GM23338 (cell line): ENCODE measurements around the gene ANAPC2. TPM values are rescaled to one million over a fixed set of nuclear protein-coding genes. Genes with fewer than 3 reads are reported as not detected.

Source experiments
- ATAC-seq: fragments of 200-7000 bp; cut with Tn5 transposase; 3 replicates; pipeline ENCODE4 v1.9.1; 2020
- DNase-seq: peaks from one replicate; pipeline ENCODE4 v3.0.0-alpha.2; 2015; ENCODE audit warnings: low spot score
- H2AFZ ChIP-seq: fragments of 200-600 bp; sonication (generic); 2 replicates; pipeline ENCODE4 v1.8.0; 2016; ENCODE audit warnings: antibody characterized with exemption, mild to moderate bottlenecking, moderate library complexity
- H3F3A ChIP-seq: fragments of 200-600 bp; sonication (generic); replicated peaks from 2 replicates; pipeline ENCODE4 v1.8.0; 2017; ENCODE audit warnings: antibody characterized with exemption, mixed run types, low read depth
- H3K27ac ChIP-seq: fragments of 200-600 bp; sonication (generic); 2 replicates; pipeline ENCODE4 v1.6.1; 2016; ENCODE audit warnings: low read depth
- H3K27me3 ChIP-seq: fragments of 200-600 bp; sonication (generic); 2 replicates; pipeline ENCODE4 v1.8.0; 2016; ENCODE audit warnings: mild to moderate bottlenecking, mixed run types, moderate library complexity; ENCODE audit not compliant: insufficient read depth
- H3K36me3 ChIP-seq: fragments of 200-600 bp; sonication (generic); 2 replicates; pipeline ENCODE4 v1.8.0; 2016; ENCODE audit warnings: mild to moderate bottlenecking; ENCODE audit not compliant: insufficient read depth
- H3K4me1 ChIP-seq: fragments of 200-600 bp; sonication (generic); 2 replicates; pipeline ENCODE4 v1.8.0; 2016; ENCODE audit warnings: mild to moderate bottlenecking, moderate library complexity; ENCODE audit not compliant: insufficient read depth
- H3K4me2 ChIP-seq: fragments of 200-600 bp; sonication (generic); 2 replicates; pipeline ENCODE4 v1.7.1; 2017; ENCODE audit warnings: mixed run types
- H3K4me3 ChIP-seq: fragments of 200-600 bp; sonication (generic); 2 replicates; pipeline ENCODE4 v1.6.1; 2016; ENCODE audit warnings: mixed run types
- H3K79me2 ChIP-seq: fragments of 200-600 bp; sonication (generic); replicated peaks from 2 replicates; pipeline ENCODE4 v1.8.0; 2017; ENCODE audit warnings: mild to moderate bottlenecking; ENCODE audit not compliant: insufficient read depth
- H3K9me2 ChIP-seq: fragments of 200-600 bp; sonication (generic); 2 replicates; pipeline ENCODE4 v1.8.0; 2017; ENCODE audit not compliant: insufficient read depth
- H4K20me1 ChIP-seq: fragments of 200-600 bp; sonication (generic); replicated peaks from 2 replicates; pipeline ENCODE4 v1.8.0; 2017; ENCODE audit warnings: mild to moderate bottlenecking; ENCODE audit not compliant: insufficient read depth
- H3K27ac Mint-ChIP-seq: 2 replicates; pipeline ENCODE4 v1.8.0; 2020; ENCODE audit warnings: inconsistent platforms, mild to moderate bottlenecking, moderate library complexity, mixed read lengths
- H3K27me3 Mint-ChIP-seq: 3 replicates; pipeline ENCODE4 v1.8.0; 2022; ENCODE audit warnings: low read depth, mild to moderate bottlenecking, moderate library complexity, mixed read lengths, inconsistent platforms; ENCODE audit not compliant: insufficient read depth, poor library complexity
- H3K36me3 Mint-ChIP-seq: 3 replicates; pipeline ENCODE4 v1.8.0; 2021; ENCODE audit warnings: low read depth, mild to moderate bottlenecking, inconsistent platforms, moderate library complexity, mixed read lengths
- H3K4me1 Mint-ChIP-seq: 3 replicates; pipeline ENCODE4 v1.8.0; 2020; ENCODE audit warnings: mild to moderate bottlenecking, inconsistent platforms, mixed read lengths
- H3K4me3 Mint-ChIP-seq: 3 replicates; pipeline ENCODE4 v1.8.0; 2021; ENCODE audit warnings: moderate library complexity, mild to moderate bottlenecking, inconsistent platforms, mixed read lengths
- H3K9me3 Mint-ChIP-seq: 3 replicates; pipeline ENCODE4 v1.8.0; 2020; ENCODE audit warnings: moderate library complexity, mild to moderate bottlenecking, inconsistent platforms, mixed read lengths
- CREB1 ChIP-seq: fragments of 250-450 bp; sonication (Bioruptor Pico); IDR thresholded peaks from 2 replicates; pipeline ENCODE4 v1.5.0; 2020; ENCODE audit warnings: low read depth, mild to moderate bottlenecking, moderate library complexity
- CTCF ChIP-seq, 2 experiments: fragments of 200-600 bp in 1 of 2; sonication (generic) in 1 of 2; conservative IDR thresholded peaks; 2 replicates each; pipeline versions ENCODE4 v1.5.1 to v1.6.1; 2016 to 2017; ENCODE audit warnings: antibody characterized with exemption in 2 of 2, low read depth in 2 of 2, mild to moderate bottlenecking in 2 of 2, moderate library complexity in 1 of 2
- ETS1 ChIP-seq: IDR thresholded peaks from 2 replicates; pipeline ENCODE4 v1.6.1; 2016; ENCODE audit warnings: antibody characterized with exemption
- EZH2 ChIP-seq: fragments of 200-600 bp; sonication (generic); IDR thresholded peaks from one replicate; pipeline ENCODE4 v1.8.0; 2017; ENCODE audit warnings: antibody characterized with exemption, mild to moderate bottlenecking, low read depth; ENCODE audit not compliant: unreplicated experiment
- EZH2phosphoT487 ChIP-seq: fragments of 200-600 bp; sonication (generic); IDR thresholded peaks from one replicate; pipeline ENCODE4 v1.8.1; 2018; ENCODE audit warnings: antibody characterized with exemption; ENCODE audit not compliant: unreplicated experiment
- JUNB ChIP-seq: IDR thresholded peaks from one replicate; pipeline ENCODE4 v1.6.1; 2016; ENCODE audit warnings: antibody characterized with exemption; ENCODE audit not compliant: unreplicated experiment
- NANOG ChIP-seq: IDR thresholded peaks from 2 replicates; pipeline ENCODE4 v1.6.1; 2016; ENCODE audit warnings: antibody characterized with exemption, borderline replicate concordance
- POLR2AphosphoS5 ChIP-seq: IDR thresholded peaks from 2 replicates; pipeline ENCODE4 v1.6.1; 2016; ENCODE audit warnings: antibody characterized with exemption, low read depth
- REST ChIP-seq: IDR thresholded peaks from one replicate; pipeline ENCODE4 v1.6.1; 2018; ENCODE audit warnings: antibody characterized with exemption; ENCODE audit not compliant: unreplicated experiment
- STAT1 ChIP-seq: IDR thresholded peaks from one replicate; pipeline ENCODE4 v1.6.1; 2016; ENCODE audit warnings: antibody characterized with exemption; ENCODE audit not compliant: unreplicated experiment
- ZNF114 ChIP-seq: fragments of 250-450 bp; sonication (Bioruptor Pico); IDR thresholded peaks from 2 replicates; pipeline ENCODE4 v1.5.0; 2020; ENCODE audit warnings: mild to moderate bottlenecking, moderate library complexity
- ZNF331 ChIP-seq: fragments of 250-450 bp; sonication (Bioruptor Pico); IDR thresholded peaks from 2 replicates; pipeline ENCODE4 v1.5.0; 2020; ENCODE audit warnings: low read depth, mild to moderate bottlenecking, moderate library complexity
- ZNF462 ChIP-seq: fragments of 250-450 bp; sonication (Bioruptor Pico); IDR thresholded peaks from 2 replicates; pipeline ENCODE4 v1.5.0; 2020; ENCODE audit warnings: mild to moderate bottlenecking, moderate library complexity
- polyA plus RNA-seq: library from polyadenylated mRNA; unstranded; fragments of >200 nt; fragmentation: Nextera tagmentation; extraction: Ambion mirVana; gene quantifications from 2 replicates; pipeline ENCODE4 v1.2.1, GENCODE V29; 2016
- total RNA-seq: library from RNA; depleted of rRNA; stranded (reverse); fragments of >200 nt; shearing (Covaris generic); gene quantifications from 2 replicates; pipeline ENCODE4 v1.2.3, GENCODE V29; 2014

ANAPC2 gene
- total and polyA plus RNA-seq, 2 experiments from 2014 or later: 16.4 to 42.9 TPM

- Histone ChIP-seq H3K4me3 (no peak overlapping the region), H3K36me3 (no peaks in the 10 kb centered on the region), H3K27me3 (no peaks in the 10 kb centered on the region), H3F3A (no peaks in the 10 kb centered on the region), H3K27ac (no peak overlapping the region), H4K20me1 (no peaks in the 10 kb centered on the region), H3K9me2 (no peaks in the 10 kb centered on the region), H3K79me2 (no peaks in the 10 kb centered on the region), H3K4me2 (no peak overlapping the region), H3K4me1 (no peaks in the 10 kb centered on the region), H2AFZ (no peak overlapping the region)
- Mint-ChIP-seq H3K4me1 (peaks cover 7% of the 10 kb centered on the region; the same call in 2 of the 3 replicates), H3K4me3 (no peak overlapping the region), H3K27me3 (peaks cover 5% of the 10 kb centered on the region), H3K9me3 (no peaks in the 10 kb centered on the region), H3K27ac (no peak overlapping the region), H3K36me3 (no peaks in the 10 kb centered on the region)
- no peak for ATAC-seq
- TF ChIP-seq JUNB (no peak), NANOG (no peak), CTCF (conservative IDR thresholded peaks at IDR 0.05; ENCODE audit: low read depth in 2 of 2) (no peak), EZH2phosphoT487 (no peak), ZNF331 (no peak), EZH2 (no peak), CREB1 (CRISPR knock-in tag) (no peak), ZNF462 (CRISPR knock-in tag) (no peak), STAT1 (no peak), ZNF114 (no peak), ETS1 (no peak), POLR2AphosphoS5 (no peak), REST (no peak)
- no peak for DNase-seq
These were observed 43.1 kb upstream of the ANAPC2 start for GRCh38 chr9:137231372-137232039.
